GM23248 (cell line): Measurements from ENCODE around the gene HOXA3. TPM values are rescaled to one million over a fixed set of nuclear protein-coding genes. Genes with fewer than 3 reads are reported as not detected.

Source experiments
- DNase-seq: peaks from one replicate; pipeline ENCODE4 v3.0.0-alpha.2; 2015
- H2AFZ ChIP-seq: fragments of 200-600 bp; sonication (generic); 2 replicates; pipeline ENCODE4 v1.6.1; 2016; ENCODE audit warnings: antibody characterized with exemption
- H3F3A ChIP-seq: fragments of 200-600 bp; sonication (generic); 2 replicates; pipeline ENCODE4 v1.6.1; 2016; ENCODE audit warnings: mild to moderate bottlenecking, antibody characterized with exemption, mixed run types; ENCODE audit not compliant: insufficient read depth
- H3K27ac ChIP-seq: fragments of 200-600 bp; sonication (generic); 2 replicates; pipeline ENCODE4 v1.5.1; 2016; ENCODE audit warnings: mild to moderate bottlenecking
- H3K27me3 ChIP-seq: fragments of 200-600 bp; sonication (generic); replicated peaks from 2 replicates; pipeline ENCODE4 v1.6.1; 2016; ENCODE audit warnings: mild to moderate bottlenecking; ENCODE audit not compliant: insufficient read depth
- H3K36me3 ChIP-seq: fragments of 200-600 bp; sonication (generic); 2 replicates; pipeline ENCODE4 v1.6.1; 2016; ENCODE audit warnings: low read depth, mild to moderate bottlenecking
- H3K4me1 ChIP-seq: fragments of 200-600 bp; sonication (generic); 2 replicates; pipeline ENCODE4 v1.6.1; 2016; ENCODE audit warnings: mild to moderate bottlenecking; ENCODE audit not compliant: insufficient read depth
- H3K4me2 ChIP-seq: fragments of 200-600 bp; sonication (generic); one replicate; pipeline ENCODE4 v1.6.1; 2016; ENCODE audit warnings: mild to moderate bottlenecking; ENCODE audit not compliant: unreplicated experiment
- H3K4me3 ChIP-seq: fragments of 200-600 bp; sonication (generic); 2 replicates; pipeline ENCODE4 v1.5.1; 2016; ENCODE audit warnings: mild to moderate bottlenecking
- H3K79me2 ChIP-seq: fragments of 200-600 bp; sonication (generic); 2 replicates; pipeline ENCODE4 v1.6.1; 2016; ENCODE audit warnings: mild to moderate bottlenecking; ENCODE audit not compliant: insufficient read depth
- H3K9ac ChIP-seq: fragments of 200-600 bp; sonication (generic); 2 replicates; pipeline ENCODE4 v1.6.1; 2016; ENCODE audit warnings: mild to moderate bottlenecking
- H3K9me2 ChIP-seq: fragments of 200-600 bp; sonication (generic); 2 replicates; pipeline ENCODE4 v1.6.1; 2016; ENCODE audit warnings: mixed run types, mild to moderate bottlenecking, moderate library complexity; ENCODE audit not compliant: insufficient read depth
- H3K9me3 ChIP-seq: fragments of 200-600 bp; sonication (generic); one replicate; pipeline ENCODE4 v1.6.1; 2017; ENCODE audit warnings: low read depth
- H4K20me1 ChIP-seq: fragments of 200-600 bp; sonication (generic); 2 replicates; pipeline ENCODE4 v1.6.0; 2016; ENCODE audit not compliant: insufficient read depth
- EZH2 ChIP-seq: fragments of 200-600 bp; sonication (generic); IDR thresholded peaks from 2 replicates; pipeline ENCODE4 v1.6.1; 2018; ENCODE audit warnings: antibody characterized with exemption, mild to moderate bottlenecking; ENCODE audit not compliant: insufficient read depth, poor library complexity, severe bottlenecking
- EZH2phosphoT487 ChIP-seq: fragments of 200-600 bp; sonication (generic); IDR thresholded peaks from 2 replicates; pipeline ENCODE4 v1.6.1; 2018; ENCODE audit warnings: antibody characterized with exemption, moderate library complexity, mild to moderate bottlenecking, low read depth; ENCODE audit not compliant: insufficient read depth
- WGBS, 2 experiments: methylation state at CpG; one replicate each; pipeline ENCODE4 v1.1.6; 2015 to 2017; ENCODE audit warnings: low lambda C conversion rate in 2 of 2, low coverage in 1 of 2; ENCODE audit errors: missing lambda C conversion rate in 2 of 2; 5-methylcytosine and 5-hydroxymethylcytosine counted together
- in situ Hi-C: fragments of 300-500 bp; cut with MboI; formaldehyde crosslinking; loops from 2 replicates; pipeline ENCODE4 v1.15.0; 2020
- polyA plus RNA-seq: library from polyadenylated mRNA; unstranded; fragments of >200 nt; fragmentation: Nextera tagmentation; extraction: Ambion mirVana; gene quantifications from 2 replicates; pipeline ENCODE4 v1.2.1, GENCODE V29; 2016
- total RNA-seq: library from RNA; depleted of rRNA; stranded (reverse); fragments of >200 nt; shearing (Covaris generic); gene quantifications from 2 replicates; pipeline ENCODE4 v1.2.3, GENCODE V29; 2014

Gene HOXA3
- total and polyA plus RNA-seq, 2 experiments from 2014 or later: 1.2 to 2.1 TPM

GRCh38 chr7:27187475-27188385 lies 35.3 kb upstream of the HOXA3 start:
- Histone ChIP-seq H3K27ac (no peak overlapping the region), H3K27me3 (no peaks in the 10 kb centered on the region), H3K79me2 (peaks cover 15% of the 10 kb centered on the region), H3K36me3 (no peaks in the 10 kb centered on the region), H3K4me3 (no peak overlapping the region), H2AFZ (no peak overlapping the region), H3K9ac (no peak overlapping the region), H3K9me2 (no peaks in the 10 kb centered on the region), H3F3A (peaks cover 8% of the 10 kb centered on the region; the same call in 1 of the 2 replicates), H3K9me3 (no peaks in the 10 kb centered on the region), H4K20me1 (no peaks in the 10 kb centered on the region), H3K4me2 (no peak overlapping the region), H3K4me1 (peaks cover 4% of the 10 kb centered on the region; the same call in 1 of the 2 replicates)
- DNase-seq: no peak
- in situ Hi-C loops: no loop called here
- WGBS, 2 experiments: 95% methylated on average over 32 to 46 of the region's 46 CpGs
- TF ChIP-seq EZH2 (no peak), EZH2phosphoT487 (no peak)

GRCh38 chr7:27186668-27187474 lies 34.5 kb upstream of the HOXA3 start:
- Histone ChIP-seq H3K9me2 (no peaks in the 10 kb centered on the region), H3K9me3 (no peaks in the 10 kb centered on the region), H3K27ac (no peak overlapping the region), H3K4me3 (no peak overlapping the region; the same call in 1 of the 2 replicates), H4K20me1 (no peaks in the 10 kb centered on the region), H3K4me1 (peaks cover 11% of the 10 kb centered on the region), H3F3A (peaks cover 8% of the 10 kb centered on the region; the same call in 1 of the 2 replicates), H3K4me2 (no peak overlapping the region), H3K9ac (no peak overlapping the region), H3K36me3 (no peaks in the 10 kb centered on the region), H3K79me2 (peaks cover 24% of the 10 kb centered on the region), H2AFZ (no peak overlapping the region), H3K27me3 (no peaks in the 10 kb centered on the region)
- WGBS, 2 experiments: 79 to 86% methylated on average over 4 of the region's 4 CpGs
- DNase-seq: no peak
- in situ Hi-C loops: no loop called here
- TF ChIP-seq EZH2: no peak
- TF ChIP-seq EZH2phosphoT487: no peak

GRCh38 chr7:27185854-27186667 lies 33.7 kb upstream of the HOXA3 start:
- no peak for TF ChIP-seq EZH2phosphoT487
- no peak for TF ChIP-seq EZH2
- H3K9me3 ChIP-seq: no peaks in the 10 kb centered on the region
- H3K4me3 ChIP-seq: no peak overlapping the region; the same call in 1 of the 2 replicates
- H3K27me3 ChIP-seq: no peaks in the 10 kb centered on the region
- WGBS, 2 experiments: 79 to 86% methylated on average over 24 of the region's 24 CpGs
- peaks cover 8% of the 10 kb centered on the region; the same call in 1 of the 2 replicates for H3F3A ChIP-seq
- H3K9ac ChIP-seq: no peak overlapping the region
- H3K36me3 ChIP-seq: no peaks in the 10 kb centered on the region
- H3K4me1 ChIP-seq: peaks cover 19% of the 10 kb centered on the region
- H3K9me2 ChIP-seq: no peaks in the 10 kb centered on the region
- no peak for DNase-seq
- no peak overlapping the region for H3K4me2 ChIP-seq
- H2AFZ ChIP-seq: no peak overlapping the region
- H3K79me2 ChIP-seq: peaks cover 31% of the 10 kb centered on the region
- in situ Hi-C loops: no loop called here
- H4K20me1 ChIP-seq: no peaks in the 10 kb centered on the region
- H3K27ac ChIP-seq: no peak overlapping the region
